Endothelial cell of umbilical vein (primary cell): ENCODE data around the gene MACROD2. TPM values are rescaled to one million over a fixed set of nuclear protein-coding genes. Genes with fewer than 3 reads are reported as not detected.

Source experiments
- BruUV-seq: library from RNA; stranded (reverse); fragments of 400-500 nt; replicated peaks from 2 replicates; lab custom pipeline; 2021; lab: Mats Ljungman, UMichigan
- CTCF ChIA-PET: fragments of 300-600, 350-600 bp; sonication (Branson Sonifier 250); formaldehyde crosslinking; loops from one replicate; lab custom pipeline; 2021; ENCODE audit warnings: antibody characterized with exemption, inconsistent platforms; lab: Charles Lee
- POLR2A ChIA-PET: fragments of 300-600, 350-600 bp; sonication (Branson Sonifier 250); formaldehyde crosslinking; loops from one replicate; lab custom pipeline; 2021; ENCODE audit warnings: antibody characterized with exemption, inconsistent platforms; lab: Charles Lee
- DNase-seq: peaks from one replicate; pipeline ENCODE4 v3.0.0-alpha.2; 2011; ENCODE audit warnings: low read depth, low spot score
- FAIRE-seq: peaks from 2 replicates; lab custom pipeline; 2011; peaks lifted over from hg19 to GRCh38; lab: Jason Lieb, UNC
- H2AFZ ChIP-seq: 2 replicates; pipeline ENCODE4 v1.6.0; 2012; ENCODE audit warnings: low read depth, low read length, control low read depth, inconsistent platforms
- H3K27ac ChIP-seq: 2 replicates; pipeline ENCODE4 v1.5.1; 2011; ENCODE audit warnings: low read depth, mild to moderate bottlenecking, control low read depth, low read length, moderate library complexity; ENCODE audit not compliant: insufficient read depth
- H3K27me3 ChIP-seq, 2 experiments: 2 replicates each; pipeline versions ENCODE4 v1.6.0 to v1.6.1; 2011; ENCODE audit warnings: low read length in 2 of 2, mixed read lengths in 1 of 2; ENCODE audit not compliant: control insufficient read depth in 2 of 2, insufficient read depth in 2 of 2
- H3K36me3 ChIP-seq, 2 experiments: 2 replicates in 1 of 2; 3 replicates in 1 of 2; pipeline ENCODE4 v1.5.1; 2011; ENCODE audit warnings: low read length in 2 of 2, mild to moderate bottlenecking in 1 of 2, moderate library complexity in 1 of 2; ENCODE audit not compliant: control insufficient read depth in 2 of 2, insufficient read depth in 2 of 2; ENCODE audit errors: extremely low read depth in 1 of 2
- H3K4me1 ChIP-seq: 3 replicates; pipeline ENCODE4 v1.5.1; 2011; ENCODE audit warnings: mild to moderate bottlenecking, low read length; ENCODE audit not compliant: control insufficient read depth, insufficient read depth; ENCODE audit errors: extremely low read depth
- H3K4me2 ChIP-seq: 2 replicates; pipeline ENCODE4 v1.6.1; 2011; ENCODE audit warnings: low read length, control low read depth, mixed read lengths; ENCODE audit not compliant: insufficient read depth
- H3K4me3 ChIP-seq, 3 experiments: fragments of 200-600 bp in 1 of 3; sonication (generic), shearing (Covaris generic) in 1 of 3; replicated peaks in 1 of 3; 2 replicates each; pipeline ENCODE4 v1.5.1; 2011 to 2016; ENCODE audit warnings: control low read depth in 3 of 3, low read length in 3 of 3, mild to moderate bottlenecking in 2 of 3, inconsistent platforms in 1 of 3, low read depth in 1 of 3, moderate library complexity in 1 of 3; ENCODE audit not compliant: insufficient read depth in 1 of 3
- H3K79me2 ChIP-seq: 2 replicates; pipeline ENCODE4 v1.6.0; 2012; ENCODE audit warnings: low read length, inconsistent platforms; ENCODE audit not compliant: control insufficient read depth, insufficient read depth
- H3K9ac ChIP-seq: replicated peaks from 2 replicates; pipeline ENCODE3; 2011; ENCODE audit warnings: low read length, control low read depth; ENCODE audit not compliant: insufficient read depth; ENCODE audit errors: extremely low read depth
- H3K9me1 ChIP-seq: replicated peaks from 3 replicates; pipeline ENCODE4 v1.6.0; 2011; ENCODE audit warnings: mild to moderate bottlenecking, low read length; ENCODE audit not compliant: control insufficient read depth, insufficient read depth; ENCODE audit errors: extremely low read depth
- H3K9me3 ChIP-seq: replicated peaks from 2 replicates; pipeline ENCODE4 v1.5.1; 2012; ENCODE audit warnings: low read length, inconsistent platforms; ENCODE audit not compliant: control insufficient read depth, insufficient read depth
- H4K20me1 ChIP-seq: replicated peaks from 2 replicates; pipeline ENCODE3; 2011; ENCODE audit warnings: mild to moderate bottlenecking, low read length; ENCODE audit not compliant: control insufficient read depth, insufficient read depth; ENCODE audit errors: extremely low read depth
- EZH2 ChIP-seq: IDR thresholded peaks from 2 replicates; pipeline ENCODE4 v1.6.1; 2012; ENCODE audit warnings: borderline replicate concordance, low read depth, mild to moderate bottlenecking, moderate library complexity, low read length, inconsistent platforms; ENCODE audit not compliant: severe bottlenecking
- FOS ChIP-seq: IDR thresholded peaks from 2 replicates; pipeline ENCODE4 v1.6.1; 2011; ENCODE audit warnings: mild to moderate bottlenecking, low read length, moderate library complexity, borderline replicate concordance; ENCODE audit not compliant: insufficient read depth
- GATA2 ChIP-seq: IDR thresholded peaks from 2 replicates; pipeline ENCODE4 v1.7.0; 2011; ENCODE audit warnings: low read depth, mild to moderate bottlenecking, moderate library complexity, mixed read lengths, low read length; ENCODE audit not compliant: insufficient read length, insufficient read depth
- MYC ChIP-seq: IDR thresholded peaks from one replicate; pipeline ENCODE4 v1.6.1; 2011; ENCODE audit warnings: mild to moderate bottlenecking, low read depth, low read length
- POLR2A ChIP-seq: IDR thresholded peaks from 2 replicates; pipeline ENCODE4 v1.6.1; 2012; ENCODE audit warnings: low read depth, mild to moderate bottlenecking, control low read depth, low read length
- POLR2AphosphoS5 ChIP-seq: IDR thresholded peaks from 2 replicates; pipeline ENCODE4 v1.6.1; 2012; ENCODE audit warnings: low read depth, mild to moderate bottlenecking, control low read depth, low read length, moderate library complexity; ENCODE audit not compliant: insufficient read depth
- dilution Hi-C: fragments of 300-500 bp; cut with MboI; formaldehyde crosslinking; loops from one replicate; pipeline ENCODE4 v1.15.0; 2019; ENCODE audit warnings: low sequenced_read_pairs; ENCODE audit not compliant: extremely low pct_ligation_motif_present
- intact Hi-C: fragments of 100-400 bp; cut with micrococcal nuclease; formaldehyde crosslinking; loops from one replicate; pipeline ENCODE4 v1.10.0; 2022
- polyA plus RNA-seq, 4 experiments: library from polyadenylated mRNA; depleted of rRNA in 3 of 4; stranded (reverse) in 3 of 4; unstranded in 1 of 4; fragments of >200 nt; gene quantifications; 2 replicates each; pipeline versions ENCODE4 v1.2.1 to v1.2.3, GENCODE V29; 2011 to 2012; ENCODE audit warnings: missing spikeins in 1 of 4
- total RNA-seq: library from RNA; stranded (reverse); gene quantifications from 2 replicates; pipeline ENCODE4 v1.2.3, GENCODE V29; 2021
- TF ChIP-seq, protein P1 (sequence below): IDR thresholded peaks from 2 replicates; pipeline ENCODE4 v1.6.1; 2011; ENCODE audit not compliant: insufficient read depth, insufficient read length
- TF ChIP-seq, protein P2 (sequence below), 2 donors: IDR thresholded peaks; 1 replicate in 1 of 2; 2 replicates in 1 of 2; pipeline ENCODE4 v1.5.1; 2011; ENCODE audit warnings: low read length in 2 of 2, mild to moderate bottlenecking in 2 of 2, moderate library complexity in 2 of 2, control low read depth in 1 of 2, inconsistent platforms in 1 of 2, low read depth in 1 of 2; ENCODE audit not compliant: insufficient read depth in 1 of 2; ENCODE audit errors: extremely low read depth in 1 of 2

The MACROD2 gene
- total and polyA plus RNA-seq, 2 donors (not counting 3 experiments of a cell fraction or from before 2014, with no cell fraction given), result 0.11 to 0.73 TPM

DNA sequence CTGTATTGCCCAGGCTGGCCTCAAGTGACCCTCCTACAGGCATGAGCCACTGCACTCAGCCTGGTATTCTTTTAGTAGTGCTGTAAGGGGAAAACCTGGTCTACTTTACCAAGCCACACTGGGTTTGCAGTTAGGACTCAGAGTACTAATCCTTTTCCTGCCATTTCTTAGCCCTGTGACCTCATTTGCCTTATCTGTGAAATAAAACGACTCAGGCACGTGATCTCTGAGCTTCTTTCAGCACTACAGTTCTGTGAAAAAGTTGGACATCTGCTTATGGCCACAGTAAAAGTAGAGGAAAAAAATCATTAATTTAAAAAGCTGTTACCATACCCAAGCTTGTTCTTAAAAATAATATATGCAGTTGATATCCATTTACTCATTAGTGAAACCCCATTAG lies 1570.5 kb downstream of the MACROD2 start:
- BruUV-seq, result no TSS peak
- H3K9me3 ChIP-seq, result no peaks in the 10 kb centered on the region
- no peaks in the 10 kb centered on the region for H3K79me2 ChIP-seq
- no peak overlapping the region for H3K4me2 ChIP-seq
- dilution Hi-C loops, result no loop called here
- POLR2A ChIA-PET, result no interaction called here
- CTCF ChIA-PET, result no interaction called here
- TF ChIP-seq POLR2A, result no peak
- TF ChIP-seq, protein P1, sequence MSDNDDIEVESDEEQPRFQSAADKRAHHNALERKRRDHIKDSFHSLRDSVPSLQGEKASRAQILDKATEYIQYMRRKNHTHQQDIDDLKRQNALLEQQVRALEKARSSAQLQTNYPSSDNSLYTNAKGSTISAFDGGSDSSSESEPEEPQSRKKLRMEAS, result no peak
- TF ChIP-seq GATA2, result no peak
- TF ChIP-seq EZH2, result no peak
- no peak for TF ChIP-seq MYC
- TF ChIP-seq, protein P2, sequence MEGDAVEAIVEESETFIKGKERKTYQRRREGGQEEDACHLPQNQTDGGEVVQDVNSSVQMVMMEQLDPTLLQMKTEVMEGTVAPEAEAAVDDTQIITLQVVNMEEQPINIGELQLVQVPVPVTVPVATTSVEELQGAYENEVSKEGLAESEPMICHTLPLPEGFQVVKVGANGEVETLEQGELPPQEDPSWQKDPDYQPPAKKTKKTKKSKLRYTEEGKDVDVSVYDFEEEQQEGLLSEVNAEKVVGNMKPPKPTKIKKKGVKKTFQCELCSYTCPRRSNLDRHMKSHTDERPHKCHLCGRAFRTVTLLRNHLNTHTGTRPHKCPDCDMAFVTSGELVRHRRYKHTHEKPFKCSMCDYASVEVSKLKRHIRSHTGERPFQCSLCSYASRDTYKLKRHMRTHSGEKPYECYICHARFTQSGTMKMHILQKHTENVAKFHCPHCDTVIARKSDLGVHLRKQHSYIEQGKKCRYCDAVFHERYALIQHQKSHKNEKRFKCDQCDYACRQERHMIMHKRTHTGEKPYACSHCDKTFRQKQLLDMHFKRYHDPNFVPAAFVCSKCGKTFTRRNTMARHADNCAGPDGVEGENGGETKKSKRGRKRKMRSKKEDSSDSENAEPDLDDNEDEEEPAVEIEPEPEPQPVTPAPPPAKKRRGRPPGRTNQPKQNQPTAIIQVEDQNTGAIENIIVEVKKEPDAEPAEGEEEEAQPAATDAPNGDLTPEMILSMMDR (IDR thresholded peaks at IDR 0.05; ENCODE audit: extremely low read depth in 1 of 2, insufficient read depth in 1 of 2, low read depth in 1 of 2, low read length in 2 of 2), result no peak
- no peak for TF ChIP-seq POLR2AphosphoS5
- TF ChIP-seq FOS, result no peak
- H3K36me3 ChIP-seq, result no peaks in the 10 kb centered on the region
- no peaks in the 10 kb centered on the region for H4K20me1 ChIP-seq
- intact Hi-C loops, result no loop called here
- FAIRE-seq (no peak), DNase-seq (no peak)
- no peak overlapping the region for H3K4me3 ChIP-seq
- no peak overlapping the region for H2AFZ ChIP-seq
- H3K27me3 ChIP-seq, result no peaks in the 10 kb centered on the region
- no peak overlapping the region for H3K9ac ChIP-seq
- no peaks in the 10 kb centered on the region for H3K9me1 ChIP-seq
- H3K4me1 ChIP-seq, result no peaks in the 10 kb centered on the region
- H3K27ac ChIP-seq, result no peak overlapping the region
